Prostate gland (tissue), 2 donors: ENCODE measurements around the gene TNFSF9.

Experiments
- CTCF ChIP-seq, 4 experiments: fragments of 200-600 bp in 2 of 4; fragments of 450-650 bp in 2 of 4; sonication (generic) in 2 of 4; IDR thresholded peaks; 1 replicate in 3 of 4; 2 replicates in 1 of 4; pipeline ENCODE4 v1.5.1; 2016 to 2019; ENCODE audit warnings: antibody characterized with exemption in 4 of 4, mild to moderate bottlenecking in 2 of 4, moderate library complexity in 2 of 4
- POLR2AphosphoS5 ChIP-seq: sonication (generic); formaldehyde crosslinking; IDR thresholded peaks from one replicate; pipeline ENCODE4 v1.6.1; 2017; ENCODE audit warnings: antibody characterized with exemption

- TF ChIP-seq CTCF (IDR thresholded peaks at IDR 0.05) (no peak), POLR2AphosphoS5 (no peak)
Measured at GRCh38 chr19:6498294-6499036, 32.4 kb upstream of the TNFSF9 start.
